GM19452 (cell line): ENCODE data around the gene TSNAXIP1.

Experiments
- ATAC-seq: cut with Tn5 transposase; IDR thresholded peaks from one replicate; pipeline ENCODE4 v1.9.1; 2021; ENCODE audit not compliant: unreplicated experiment

TSNAXIP1 gene

GRCh38 chr16:67781565-67781921 is 25.1 kb upstream of the TSNAXIP1 start:
- peak; percentile 63 for ATAC-seq

GRCh38 chr16:67782567-67783352 is 23.9 kb upstream of the TSNAXIP1 start:
- no peak for ATAC-seq

- ATAC-seq, result no peak
Observed at GRCh38 chr16:67783353-67783725, 23.4 kb upstream of the TSNAXIP1 start.

GRCh38 chr16:67786491-67786890 is 20.2 kb upstream of the TSNAXIP1 start:
- no peak for ATAC-seq

GRCh38 chr16:67790071-67790470 is 16.6 kb upstream of the TSNAXIP1 start:
- no peak for ATAC-seq

- ATAC-seq, result no peak
Observed at GRCh38 chr16:67796099-67796718, 10.5 kb upstream of the TSNAXIP1 start.

- no peak for ATAC-seq
Observed at GRCh38 chr16:67800338-67800926, 6.3 kb upstream of the TSNAXIP1 start.

GRCh38 chr16:67801241-67801640 is 5.4 kb upstream of the TSNAXIP1 start:
- no peak for ATAC-seq

- no peak for ATAC-seq
Observed at GRCh38 chr16:67801883-67802282, 4.8 kb upstream of the TSNAXIP1 start.

GRCh38 chr16:67803894-67804293 is 2.8 kb upstream of the TSNAXIP1 start:
- ATAC-seq, result no peak

- no peak for ATAC-seq
Observed at GRCh38 chr16:67804853-67805542, 1.7 kb upstream of the TSNAXIP1 start.

- peak; percentile 0 for ATAC-seq
Observed at GRCh38 chr16:67805718-67806427, 816 bp upstream of the TSNAXIP1 start.

GRCh38 chr16:67807148-67807682 is 526 bp downstream of the TSNAXIP1 start:
- no peak for ATAC-seq

GRCh38 chr16:67811899-67812298 is 5.2 kb downstream of the TSNAXIP1 start:
- no peak for ATAC-seq

GRCh38 chr16:67814567-67814966 is 7.9 kb downstream of the TSNAXIP1 start:
- ATAC-seq, result no peak

GRCh38 chr16:67820608-67821259 is 14.0 kb downstream of the TSNAXIP1 start:
- ATAC-seq, result no peak

- ATAC-seq, result no peak
Observed at GRCh38 chr16:67822511-67822910, 15.8 kb downstream of the TSNAXIP1 start.

- no peak for ATAC-seq
Observed at GRCh38 chr16:67825119-67825518, 18.4 kb downstream of the TSNAXIP1 start.

GRCh38 chr16:67825906-67826305 is 19.2 kb downstream of the TSNAXIP1 start:
- no peak for ATAC-seq

- no peak for ATAC-seq
Observed at GRCh38 chr16:67828651-67829050, 22.0 kb downstream of the TSNAXIP1 start.
